GM23338 (cell line): ENCODE results near the gene DDA1. TPM values are rescaled to one million over a fixed set of nuclear protein-coding genes. Genes with fewer than 3 reads are reported as not detected.
A peak's percentile ranks its signal among the peaks of the same experiment; 100 is the strongest.

Experiments used
- ATAC-seq: fragments of 200-7000 bp; cut with Tn5 transposase; 3 replicates; pipeline ENCODE4 v1.9.1; 2020
- DNase-seq: peaks from one replicate; pipeline ENCODE4 v3.0.0-alpha.2; 2015; ENCODE audit warnings: low spot score
- H2AFZ ChIP-seq: fragments of 200-600 bp; sonication (generic); 2 replicates; pipeline ENCODE4 v1.8.0; 2016; ENCODE audit warnings: antibody characterized with exemption, mild to moderate bottlenecking, moderate library complexity
- H3F3A ChIP-seq: fragments of 200-600 bp; sonication (generic); replicated peaks from 2 replicates; pipeline ENCODE4 v1.8.0; 2017; ENCODE audit warnings: antibody characterized with exemption, mixed run types, low read depth
- H3K27ac ChIP-seq: fragments of 200-600 bp; sonication (generic); 2 replicates; pipeline ENCODE4 v1.6.1; 2016; ENCODE audit warnings: low read depth
- H3K27me3 ChIP-seq: fragments of 200-600 bp; sonication (generic); 2 replicates; pipeline ENCODE4 v1.8.0; 2016; ENCODE audit warnings: mild to moderate bottlenecking, mixed run types, moderate library complexity; ENCODE audit not compliant: insufficient read depth
- H3K36me3 ChIP-seq: fragments of 200-600 bp; sonication (generic); 2 replicates; pipeline ENCODE4 v1.8.0; 2016; ENCODE audit warnings: mild to moderate bottlenecking; ENCODE audit not compliant: insufficient read depth
- H3K4me1 ChIP-seq: fragments of 200-600 bp; sonication (generic); 2 replicates; pipeline ENCODE4 v1.8.0; 2016; ENCODE audit warnings: mild to moderate bottlenecking, moderate library complexity; ENCODE audit not compliant: insufficient read depth
- H3K4me2 ChIP-seq: fragments of 200-600 bp; sonication (generic); 2 replicates; pipeline ENCODE4 v1.7.1; 2017; ENCODE audit warnings: mixed run types
- H3K4me3 ChIP-seq: fragments of 200-600 bp; sonication (generic); 2 replicates; pipeline ENCODE4 v1.6.1; 2016; ENCODE audit warnings: mixed run types
- H3K79me2 ChIP-seq: fragments of 200-600 bp; sonication (generic); replicated peaks from 2 replicates; pipeline ENCODE4 v1.8.0; 2017; ENCODE audit warnings: mild to moderate bottlenecking; ENCODE audit not compliant: insufficient read depth
- H3K9me2 ChIP-seq: fragments of 200-600 bp; sonication (generic); 2 replicates; pipeline ENCODE4 v1.8.0; 2017; ENCODE audit not compliant: insufficient read depth
- H4K20me1 ChIP-seq: fragments of 200-600 bp; sonication (generic); replicated peaks from 2 replicates; pipeline ENCODE4 v1.8.0; 2017; ENCODE audit warnings: mild to moderate bottlenecking; ENCODE audit not compliant: insufficient read depth
- H3K27ac Mint-ChIP-seq: 2 replicates; pipeline ENCODE4 v1.8.0; 2020; ENCODE audit warnings: inconsistent platforms, mild to moderate bottlenecking, moderate library complexity, mixed read lengths
- H3K27me3 Mint-ChIP-seq: 3 replicates; pipeline ENCODE4 v1.8.0; 2022; ENCODE audit warnings: low read depth, mild to moderate bottlenecking, moderate library complexity, mixed read lengths, inconsistent platforms; ENCODE audit not compliant: insufficient read depth, poor library complexity
- H3K36me3 Mint-ChIP-seq: 3 replicates; pipeline ENCODE4 v1.8.0; 2021; ENCODE audit warnings: low read depth, mild to moderate bottlenecking, inconsistent platforms, moderate library complexity, mixed read lengths
- H3K4me1 Mint-ChIP-seq: 3 replicates; pipeline ENCODE4 v1.8.0; 2020; ENCODE audit warnings: mild to moderate bottlenecking, inconsistent platforms, mixed read lengths
- H3K4me3 Mint-ChIP-seq: 3 replicates; pipeline ENCODE4 v1.8.0; 2021; ENCODE audit warnings: moderate library complexity, mild to moderate bottlenecking, inconsistent platforms, mixed read lengths
- H3K9me3 Mint-ChIP-seq: 3 replicates; pipeline ENCODE4 v1.8.0; 2020; ENCODE audit warnings: moderate library complexity, mild to moderate bottlenecking, inconsistent platforms, mixed read lengths
- CREB1 ChIP-seq: fragments of 250-450 bp; sonication (Bioruptor Pico); IDR thresholded peaks from 2 replicates; pipeline ENCODE4 v1.5.0; 2020; ENCODE audit warnings: low read depth, mild to moderate bottlenecking, moderate library complexity
- EZH2 ChIP-seq: fragments of 200-600 bp; sonication (generic); IDR thresholded peaks from one replicate; pipeline ENCODE4 v1.8.0; 2017; ENCODE audit warnings: antibody characterized with exemption, mild to moderate bottlenecking, low read depth; ENCODE audit not compliant: unreplicated experiment
- JUNB ChIP-seq: IDR thresholded peaks from one replicate; pipeline ENCODE4 v1.6.1; 2016; ENCODE audit warnings: antibody characterized with exemption; ENCODE audit not compliant: unreplicated experiment
- NANOG ChIP-seq: IDR thresholded peaks from 2 replicates; pipeline ENCODE4 v1.6.1; 2016; ENCODE audit warnings: antibody characterized with exemption, borderline replicate concordance
- POLR2AphosphoS5 ChIP-seq: IDR thresholded peaks from 2 replicates; pipeline ENCODE4 v1.6.1; 2016; ENCODE audit warnings: antibody characterized with exemption, low read depth
- STAT1 ChIP-seq: IDR thresholded peaks from one replicate; pipeline ENCODE4 v1.6.1; 2016; ENCODE audit warnings: antibody characterized with exemption; ENCODE audit not compliant: unreplicated experiment
- ZNF114 ChIP-seq: fragments of 250-450 bp; sonication (Bioruptor Pico); IDR thresholded peaks from 2 replicates; pipeline ENCODE4 v1.5.0; 2020; ENCODE audit warnings: mild to moderate bottlenecking, moderate library complexity
- ZNF331 ChIP-seq: fragments of 250-450 bp; sonication (Bioruptor Pico); IDR thresholded peaks from 2 replicates; pipeline ENCODE4 v1.5.0; 2020; ENCODE audit warnings: low read depth, mild to moderate bottlenecking, moderate library complexity
- polyA plus RNA-seq: library from polyadenylated mRNA; unstranded; fragments of >200 nt; fragmentation: Nextera tagmentation; extraction: Ambion mirVana; gene quantifications from 2 replicates; pipeline ENCODE4 v1.2.1, GENCODE V29; 2016
- total RNA-seq: library from RNA; depleted of rRNA; stranded (reverse); fragments of >200 nt; shearing (Covaris generic); gene quantifications from 2 replicates; pipeline ENCODE4 v1.2.3, GENCODE V29; 2014
- TF ChIP-seq, protein P1 (sequence below), 2 experiments: fragments of 200-600 bp in 1 of 2; sonication (generic) in 1 of 2; conservative IDR thresholded peaks; 2 replicates each; pipeline versions ENCODE4 v1.5.1 to v1.6.1; 2016 to 2017; ENCODE audit warnings: antibody characterized with exemption in 2 of 2, low read depth in 2 of 2, mild to moderate bottlenecking in 2 of 2, moderate library complexity in 1 of 2
- TF ChIP-seq, protein P2 (sequence below): IDR thresholded peaks from one replicate; pipeline ENCODE4 v1.6.1; 2018; ENCODE audit warnings: antibody characterized with exemption; ENCODE audit not compliant: unreplicated experiment
- TF ChIP-seq, protein P3 (sequence below): IDR thresholded peaks from 2 replicates; pipeline ENCODE4 v1.6.1; 2016; ENCODE audit warnings: antibody characterized with exemption

DDA1 gene
- total and polyA plus RNA-seq, 2 experiments from 2014 or later: 34.6 to 107 TPM

DNA sequence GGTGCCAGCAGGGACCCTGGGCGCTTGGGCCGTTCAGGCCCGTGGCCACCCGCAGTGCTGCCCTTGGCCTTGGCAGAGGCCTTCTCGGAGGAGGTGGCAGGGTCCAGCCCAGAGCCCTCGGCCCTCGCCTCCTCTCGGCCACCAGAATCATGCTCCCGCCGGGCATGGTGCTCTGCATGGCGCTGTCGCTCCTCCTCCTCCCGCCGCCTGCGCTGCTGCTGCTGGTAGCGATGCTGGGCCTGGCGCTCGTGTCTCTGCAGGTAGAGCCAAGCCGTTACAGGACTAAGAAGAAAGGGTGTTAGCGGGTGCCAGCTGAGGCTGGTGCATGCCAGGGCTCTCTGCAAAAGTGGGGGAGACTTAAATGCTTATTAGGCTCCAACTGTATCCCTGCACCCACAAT lies 15.8 kb downstream of the DDA1 start:
- H4K20me1 ChIP-seq: no peaks in the 10 kb centered on the region; the same call in 1 of the 2 replicates
- H3K4me3 ChIP-seq: no peak overlapping the region
- H3K9me2 ChIP-seq: no peaks in the 10 kb centered on the region
- ATAC-seq (no peak), DNase-seq (no peak)
- H2AFZ ChIP-seq: no peak overlapping the region
- H3K79me2 ChIP-seq: no peaks in the 10 kb centered on the region
- H3F3A ChIP-seq: peaks cover 33% of the 10 kb centered on the region
- TF ChIP-seq CREB1 (CRISPR knock-in tag): no peak
- no peak for TF ChIP-seq ZNF331 (CRISPR knock-in tag)
- TF ChIP-seq STAT1: no peak
- no peak overlapping the region for H3K27ac Mint-ChIP-seq
- peaks cover 14% of the 10 kb centered on the region for H3K27me3 Mint-ChIP-seq
- H3K27me3 ChIP-seq: peaks cover 9% of the 10 kb centered on the region; the same call in 1 of the 2 replicates
- no peak overlapping the region for H3K4me2 ChIP-seq
- no peaks in the 10 kb centered on the region; the same call in 2 of the 3 replicates for H3K9me3 Mint-ChIP-seq
- 0 out of 2 replicates have a peak, but pooled peaks cover under 1% of the 10 kb centered on the region for H3K36me3 ChIP-seq
- no peak overlapping the region for H3K27ac ChIP-seq
- H3K4me1 Mint-ChIP-seq: peaks cover 22% of the 10 kb centered on the region
- peaks cover 23% of the 10 kb centered on the region for H3K36me3 Mint-ChIP-seq
- H3K4me1 ChIP-seq: peaks cover 25% of the 10 kb centered on the region
- no peak overlapping the region for H3K4me3 Mint-ChIP-seq

DNA sequence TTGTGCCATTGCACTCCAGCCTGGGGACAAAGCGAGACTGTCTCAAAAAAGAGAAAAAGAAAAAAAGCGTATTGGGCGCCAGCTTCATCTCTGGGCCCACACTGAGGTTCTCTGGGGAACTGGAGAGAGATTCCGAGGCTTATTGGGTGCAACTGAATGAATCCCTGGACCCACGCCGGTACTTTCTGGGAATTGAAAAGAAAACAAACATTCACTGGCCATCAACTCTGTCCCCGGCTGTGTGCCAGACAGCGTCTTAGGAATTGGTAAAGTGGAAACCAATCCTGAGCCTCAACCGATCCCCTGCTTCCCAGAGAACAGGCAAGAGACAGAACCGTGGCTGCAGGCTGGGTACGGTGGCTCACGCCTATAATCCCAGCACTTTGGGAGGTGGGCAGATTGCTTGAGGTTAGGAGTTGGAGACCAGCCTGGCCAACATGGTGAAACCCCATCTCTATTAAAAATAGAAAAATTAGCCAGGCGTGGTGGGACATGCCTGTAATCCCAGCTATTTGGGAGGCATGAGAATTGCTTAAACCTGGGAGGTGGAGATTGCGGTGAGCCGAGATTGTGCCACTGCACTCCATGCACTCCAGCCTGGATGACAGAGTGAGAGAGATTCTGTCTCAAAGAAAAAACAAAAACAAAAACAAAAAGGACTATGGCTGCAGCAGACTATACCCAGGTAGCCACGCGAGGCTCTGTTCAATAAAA lies 16.7 kb downstream of the DDA1 start:
- DNase-seq (no peak), ATAC-seq (no peak)
- H3K4me3 ChIP-seq: no peak overlapping the region
- Mint-ChIP-seq H3K27me3 (peaks cover 13% of the 10 kb centered on the region), H3K27ac (no peak overlapping the region; the same call in 1 of the 2 replicates), H3K36me3 (peaks cover 20% of the 10 kb centered on the region), H3K4me1 (peaks cover 28% of the 10 kb centered on the region), H3K4me3 (peak overlapping the region; percentile 90; the same call in 2 of the 3 replicates), H3K9me3 (no peaks in the 10 kb centered on the region; the same call in 2 of the 3 replicates)
- 0 out of 2 replicates have a peak overlapping the region, but pooled peaks have one; percentile 37 for H3K27ac ChIP-seq
- peaks cover 9% of the 10 kb centered on the region; the same call in 1 of the 2 replicates for H3K27me3 ChIP-seq
- H3F3A ChIP-seq: peaks cover 33% of the 10 kb centered on the region
- H3K4me1 ChIP-seq: peaks cover 25% of the 10 kb centered on the region
- H3K36me3 ChIP-seq: no peaks in the 10 kb centered on the region
- no peaks in the 10 kb centered on the region; the same call in 1 of the 2 replicates for H4K20me1 ChIP-seq
- H3K4me2 ChIP-seq: no peak overlapping the region
- H2AFZ ChIP-seq: no peak overlapping the region
- H3K79me2 ChIP-seq: no peaks in the 10 kb centered on the region
- H3K9me2 ChIP-seq: no peaks in the 10 kb centered on the region
- no peak for TF ChIP-seq CREB1 (CRISPR knock-in tag)
- no peak for TF ChIP-seq POLR2AphosphoS5
- TF ChIP-seq STAT1: no peak
- TF ChIP-seq NANOG: no peak
- TF ChIP-seq, protein P1, sequence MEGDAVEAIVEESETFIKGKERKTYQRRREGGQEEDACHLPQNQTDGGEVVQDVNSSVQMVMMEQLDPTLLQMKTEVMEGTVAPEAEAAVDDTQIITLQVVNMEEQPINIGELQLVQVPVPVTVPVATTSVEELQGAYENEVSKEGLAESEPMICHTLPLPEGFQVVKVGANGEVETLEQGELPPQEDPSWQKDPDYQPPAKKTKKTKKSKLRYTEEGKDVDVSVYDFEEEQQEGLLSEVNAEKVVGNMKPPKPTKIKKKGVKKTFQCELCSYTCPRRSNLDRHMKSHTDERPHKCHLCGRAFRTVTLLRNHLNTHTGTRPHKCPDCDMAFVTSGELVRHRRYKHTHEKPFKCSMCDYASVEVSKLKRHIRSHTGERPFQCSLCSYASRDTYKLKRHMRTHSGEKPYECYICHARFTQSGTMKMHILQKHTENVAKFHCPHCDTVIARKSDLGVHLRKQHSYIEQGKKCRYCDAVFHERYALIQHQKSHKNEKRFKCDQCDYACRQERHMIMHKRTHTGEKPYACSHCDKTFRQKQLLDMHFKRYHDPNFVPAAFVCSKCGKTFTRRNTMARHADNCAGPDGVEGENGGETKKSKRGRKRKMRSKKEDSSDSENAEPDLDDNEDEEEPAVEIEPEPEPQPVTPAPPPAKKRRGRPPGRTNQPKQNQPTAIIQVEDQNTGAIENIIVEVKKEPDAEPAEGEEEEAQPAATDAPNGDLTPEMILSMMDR (conservative IDR thresholded peaks at IDR 0.05; ENCODE audit: low read depth in 2 of 2): no peak
- no peak for TF ChIP-seq ZNF114 (CRISPR knock-in tag)
- TF ChIP-seq JUNB: no peak
- TF ChIP-seq, protein P2, sequence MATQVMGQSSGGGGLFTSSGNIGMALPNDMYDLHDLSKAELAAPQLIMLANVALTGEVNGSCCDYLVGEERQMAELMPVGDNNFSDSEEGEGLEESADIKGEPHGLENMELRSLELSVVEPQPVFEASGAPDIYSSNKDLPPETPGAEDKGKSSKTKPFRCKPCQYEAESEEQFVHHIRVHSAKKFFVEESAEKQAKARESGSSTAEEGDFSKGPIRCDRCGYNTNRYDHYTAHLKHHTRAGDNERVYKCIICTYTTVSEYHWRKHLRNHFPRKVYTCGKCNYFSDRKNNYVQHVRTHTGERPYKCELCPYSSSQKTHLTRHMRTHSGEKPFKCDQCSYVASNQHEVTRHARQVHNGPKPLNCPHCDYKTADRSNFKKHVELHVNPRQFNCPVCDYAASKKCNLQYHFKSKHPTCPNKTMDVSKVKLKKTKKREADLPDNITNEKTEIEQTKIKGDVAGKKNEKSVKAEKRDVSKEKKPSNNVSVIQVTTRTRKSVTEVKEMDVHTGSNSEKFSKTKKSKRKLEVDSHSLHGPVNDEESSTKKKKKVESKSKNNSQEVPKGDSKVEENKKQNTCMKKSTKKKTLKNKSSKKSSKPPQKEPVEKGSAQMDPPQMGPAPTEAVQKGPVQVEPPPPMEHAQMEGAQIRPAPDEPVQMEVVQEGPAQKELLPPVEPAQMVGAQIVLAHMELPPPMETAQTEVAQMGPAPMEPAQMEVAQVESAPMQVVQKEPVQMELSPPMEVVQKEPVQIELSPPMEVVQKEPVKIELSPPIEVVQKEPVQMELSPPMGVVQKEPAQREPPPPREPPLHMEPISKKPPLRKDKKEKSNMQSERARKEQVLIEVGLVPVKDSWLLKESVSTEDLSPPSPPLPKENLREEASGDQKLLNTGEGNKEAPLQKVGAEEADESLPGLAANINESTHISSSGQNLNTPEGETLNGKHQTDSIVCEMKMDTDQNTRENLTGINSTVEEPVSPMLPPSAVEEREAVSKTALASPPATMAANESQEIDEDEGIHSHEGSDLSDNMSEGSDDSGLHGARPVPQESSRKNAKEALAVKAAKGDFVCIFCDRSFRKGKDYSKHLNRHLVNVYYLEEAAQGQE: no peak
- TF ChIP-seq, protein P3, sequence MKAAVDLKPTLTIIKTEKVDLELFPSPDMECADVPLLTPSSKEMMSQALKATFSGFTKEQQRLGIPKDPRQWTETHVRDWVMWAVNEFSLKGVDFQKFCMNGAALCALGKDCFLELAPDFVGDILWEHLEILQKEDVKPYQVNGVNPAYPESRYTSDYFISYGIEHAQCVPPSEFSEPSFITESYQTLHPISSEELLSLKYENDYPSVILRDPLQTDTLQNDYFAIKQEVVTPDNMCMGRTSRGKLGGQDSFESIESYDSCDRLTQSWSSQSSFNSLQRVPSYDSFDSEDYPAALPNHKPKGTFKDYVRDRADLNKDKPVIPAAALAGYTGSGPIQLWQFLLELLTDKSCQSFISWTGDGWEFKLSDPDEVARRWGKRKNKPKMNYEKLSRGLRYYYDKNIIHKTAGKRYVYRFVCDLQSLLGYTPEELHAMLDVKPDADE: no peak
- no peak for TF ChIP-seq EZH2
- no peak for TF ChIP-seq ZNF331 (CRISPR knock-in tag)
